ENCODE measurements around the gene UFD1. TPM values are rescaled to one million over a fixed set of nuclear protein-coding genes. Genes with fewer than 3 reads are reported as not detected.

The UFD1 gene
- total RNA-seq, 1 experiment from 2014 or later, result 74.4 TPM

- Histone ChIP-seq H3K9ac (ENCODE audit: extremely low read depth, insufficient read length, low read length) (no peak overlapping the region), H4K8ac (replicated peaks; ENCODE audit: insufficient read length, low read depth, low read length) (no peak overlapping the region), H2BK12ac (ENCODE audit: insufficient read length, low read depth, low read length) (no peak overlapping the region), H2BK15ac (ENCODE audit: low read depth, low read length) (no peak overlapping the region), H2BK20ac (ENCODE audit: low read depth, low read length, poor library complexity, severe bottlenecking) (no peak overlapping the region), H3K18ac (ENCODE audit: insufficient read length, low read depth, low read length) (no peak overlapping the region), H3K56ac (ENCODE audit: insufficient read length, low read depth, low read length) (no peak overlapping the region), H3K4me1 (ENCODE audit: insufficient read depth, low read length) (peaks cover 4% of the 10 kb centered on the region; the same call in 1 of the 2 replicates), H2AK5ac (ENCODE audit: insufficient read length, low read length) (no peak overlapping the region), H3K27ac (ENCODE audit: insufficient read length, low read depth, low read length) (no peak overlapping the region), H3T11ph (ENCODE audit: low read length) (no peak overlapping the region), H3K79me2 (ENCODE audit: insufficient read depth, low read length) (peaks cover 14% of the 10 kb centered on the region; the same call in 1 of the 2 replicates), H4K20me1 (ENCODE audit: control insufficient read depth, insufficient read depth, insufficient read length) (no peaks in the 10 kb centered on the region), H3K23ac (ENCODE audit: insufficient read length, low read depth, low read length) (no peak overlapping the region), H3K27me3 (ENCODE audit: insufficient read depth, low read length) (no peaks in the 10 kb centered on the region), H3K9me3 (ENCODE audit: control insufficient read depth, low read depth, low read length) (no peaks in the 10 kb centered on the region), H3K4me2 (ENCODE audit: insufficient read depth, insufficient read length, low read length) (no peak overlapping the region), H3K23me2 (ENCODE audit: insufficient read length, low read depth, low read length, poor library complexity, severe bottlenecking) (peaks cover 7% of the 10 kb centered on the region), H4K5ac (ENCODE audit: insufficient read length, low read depth, low read length) (no peak overlapping the region), H2BK120ac (ENCODE audit: low read depth, low read length, poor library complexity, severe bottlenecking) (no peak overlapping the region), H4K91ac (ENCODE audit: insufficient read length, low read depth, low read length) (no peak overlapping the region), H2BK5ac (ENCODE audit: insufficient read length, low read length) (no peak overlapping the region), H3K79me1 (ENCODE audit: insufficient read depth, low read depth, low read length, poor library complexity, severe bottlenecking) (no peaks in the 10 kb centered on the region), H2AFZ (ENCODE audit: low read length) (no peak overlapping the region), H3K14ac (ENCODE audit: insufficient read depth, low read length) (no peak overlapping the region), H3K4ac (ENCODE audit: low read depth, low read length) (no peak overlapping the region)
- Mint-ChIP-seq H3K36me3 (ENCODE audit: insufficient read depth in 1 of 3, low read depth in 3 of 3) (peaks cover 2 to 15% (median 9%) of the 10 kb centered on the region in 3 experiments; a peak in 6 of 7 replicates), H3K27ac (no peak overlapping the region), H3K27me3 (ENCODE audit: low read depth) (no peaks in the 10 kb centered on the region), H3K9me3 (no peaks in the 10 kb centered on the region), H3K4me1 (peaks cover 17 to 20% of the 10 kb centered on the region in 2 experiments), H3K4me3 (peak overlapping the region in 1 of 2 experiments; percentile 40; a peak in 1 of 5 replicates)
- no CpG with 5 or more reads among the region's 7 CpGs for WGBS (ENCODE audit: extremely low coverage, insufficient read length, low lambda C conversion rate)
- no peak for TF ChIP-seq CTCF (conservative IDR thresholded peaks at IDR 0.05)
- no peak for DNase-seq
These were observed 44.6 kb downstream of the UFD1 start for GRCh38 chr22:19434401-19434800.

Data from H9 (cell line).